Pulmonary artery endothelial cell (primary cell): Measurements from ENCODE around the gene ASL. TPM values are rescaled to one million over a fixed set of nuclear protein-coding genes. Genes with fewer than 3 reads are reported as not detected.
"Not testable (repeated sequence)": the region's sequence is repeated elsewhere in the genome, so short reads cannot be mapped to it uniquely, and the experiment has no call there.

Source experiments
- DNase-seq: peaks from one replicate; pipeline ENCODE4 v3.0.0-alpha.2; 2011; ENCODE audit warnings: low read depth, low spot score
- total RNA-seq: library from RNA; depleted of rRNA; stranded (reverse); fragments of >200 nt; gene quantifications from 2 replicates; pipeline ENCODE4 v1.2.3, GENCODE V29; 2014

Gene ASL
- 61.8 and 69.8 TPM in 2 replicates for total RNA-seq

DNA sequence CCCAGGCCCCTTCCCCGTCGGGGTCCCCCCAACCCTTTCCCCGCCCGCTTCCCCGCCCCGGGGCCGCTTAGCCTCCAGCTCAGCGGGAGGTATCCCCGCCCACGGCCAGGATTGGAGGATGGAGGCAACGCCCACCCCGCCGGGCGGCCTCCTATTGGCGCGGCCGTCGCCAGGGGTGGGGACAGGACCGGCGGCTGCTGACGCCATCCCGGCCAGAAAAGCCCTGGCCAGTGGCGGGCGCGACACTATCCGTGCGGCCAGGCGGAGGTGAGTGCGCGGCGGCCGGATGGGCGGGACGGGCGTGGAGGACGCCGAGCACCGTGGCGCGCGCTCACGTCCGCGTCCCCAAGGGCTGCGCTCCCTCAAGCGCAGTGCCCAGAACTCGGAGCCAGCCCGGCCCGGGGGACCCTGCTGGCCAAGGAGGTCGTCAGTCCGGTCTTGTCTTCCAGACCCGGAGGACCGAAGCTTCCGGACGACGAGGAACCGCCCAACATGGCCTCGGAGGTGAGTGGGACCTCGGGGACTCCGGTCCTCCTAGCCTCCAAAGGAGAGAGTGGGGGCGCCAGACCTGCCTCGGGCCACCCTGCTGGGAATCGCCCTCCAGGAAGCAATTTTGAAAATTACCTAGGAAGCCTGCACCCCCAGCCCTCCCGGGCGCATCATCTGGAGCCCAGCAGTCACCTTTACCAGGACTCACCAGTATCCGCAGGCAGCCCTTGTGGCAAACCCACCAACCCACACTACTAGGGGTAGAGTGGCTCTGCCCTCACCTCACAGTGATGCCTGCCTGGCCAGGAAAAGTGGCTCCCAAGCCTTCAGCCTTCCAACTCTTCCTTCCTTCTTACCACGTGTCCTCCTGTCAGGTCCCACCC lies at the start of gene ASL:
Gene ASL, plus strand, starts transcription at position 230 of the 872 bp plus-strand sequence. Its CDS starts 263 bp downstream, at position 493.
- DNase-seq: peak; percentile 58

DNA sequence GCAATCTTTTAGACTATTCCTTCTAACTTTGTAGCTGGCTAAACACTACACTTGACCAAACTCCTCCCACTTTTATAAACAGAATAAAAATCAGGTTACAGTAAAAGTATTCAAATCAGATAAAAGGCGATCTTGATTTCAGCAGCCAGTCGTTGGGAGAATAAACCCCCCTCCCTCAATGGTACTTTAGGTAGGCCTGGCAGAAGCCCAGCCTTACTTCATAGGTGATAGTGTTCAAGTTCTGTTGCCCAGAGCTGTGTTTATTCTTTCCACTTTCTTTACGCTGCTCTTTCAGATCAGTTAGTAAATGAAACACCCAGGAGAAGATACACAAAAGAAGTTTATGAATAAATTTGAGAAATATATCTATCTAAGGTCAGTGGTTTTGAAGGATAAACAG lies 47.3 kb upstream of the ASL start:
- DNase-seq: not testable (repeated sequence)

DNA sequence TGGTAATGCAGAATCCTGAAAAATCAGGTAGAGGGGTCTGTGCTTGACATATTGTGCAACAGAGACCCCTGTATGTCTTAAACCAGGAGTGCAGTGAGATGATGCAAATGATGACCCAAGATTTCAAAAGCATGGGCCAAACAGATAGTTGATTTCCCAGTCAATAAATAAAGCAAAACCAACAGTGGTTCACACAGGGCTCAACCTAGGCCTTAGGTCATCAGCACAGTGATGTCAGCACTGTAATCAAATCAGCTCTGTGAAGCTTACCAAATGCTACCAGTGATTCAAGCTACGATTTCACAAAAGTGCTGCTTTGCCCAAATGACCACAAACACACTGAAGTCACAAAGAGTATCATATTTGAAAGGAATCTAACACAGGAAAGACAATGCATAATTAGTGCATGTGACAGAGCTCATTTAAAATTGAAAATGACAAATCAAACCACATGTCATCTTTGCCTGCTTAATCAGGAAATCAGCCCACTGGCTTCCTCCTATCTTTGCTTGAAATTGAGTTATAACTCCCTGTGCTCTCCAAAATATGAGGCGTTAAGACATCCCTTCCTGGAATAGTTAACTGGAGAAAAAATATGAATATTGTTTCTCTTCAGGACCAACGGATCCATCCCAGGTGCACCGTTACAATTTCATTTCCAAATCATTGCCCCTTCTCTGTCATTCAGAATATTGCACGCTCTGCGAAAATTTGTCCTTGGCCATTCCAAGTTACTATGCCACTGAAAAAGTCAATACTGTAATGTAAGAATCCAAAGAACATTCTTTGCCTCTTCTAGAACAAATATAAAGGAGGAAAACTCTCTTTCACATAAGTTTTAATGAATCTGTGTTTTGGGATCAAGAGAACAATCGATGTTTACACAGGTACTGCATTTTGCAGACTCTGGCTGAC lies 41.9 kb upstream of the ASL start:
- no peak for DNase-seq

DNA sequence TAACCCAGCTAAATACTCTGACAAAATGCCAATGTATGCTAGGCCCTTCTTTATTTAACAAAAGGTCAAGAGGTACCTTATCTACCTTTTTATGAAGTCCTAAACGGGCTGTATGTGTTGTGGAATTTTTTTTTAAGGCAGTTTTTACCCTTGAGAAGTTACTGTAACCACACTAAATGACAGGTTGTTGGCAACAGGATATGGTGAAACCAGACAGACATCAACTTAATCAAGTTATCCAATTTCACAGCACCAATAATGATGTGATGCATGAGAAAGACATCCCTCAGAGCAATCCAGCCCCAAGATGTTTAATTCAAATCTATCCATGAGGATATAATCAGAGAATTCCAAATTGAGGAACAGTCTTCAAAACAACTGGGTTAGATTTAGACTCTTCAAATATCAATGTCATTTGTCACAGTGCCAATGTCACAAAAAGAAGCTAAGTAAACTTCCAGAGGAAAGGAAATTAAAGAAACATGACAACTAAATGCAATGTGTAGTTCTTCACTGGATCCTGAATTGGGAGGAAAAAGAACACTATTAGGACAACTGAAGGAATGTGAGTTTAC lies 41.1 kb upstream of the ASL start:
- DNase-seq: not testable (repeated sequence)

DNA sequence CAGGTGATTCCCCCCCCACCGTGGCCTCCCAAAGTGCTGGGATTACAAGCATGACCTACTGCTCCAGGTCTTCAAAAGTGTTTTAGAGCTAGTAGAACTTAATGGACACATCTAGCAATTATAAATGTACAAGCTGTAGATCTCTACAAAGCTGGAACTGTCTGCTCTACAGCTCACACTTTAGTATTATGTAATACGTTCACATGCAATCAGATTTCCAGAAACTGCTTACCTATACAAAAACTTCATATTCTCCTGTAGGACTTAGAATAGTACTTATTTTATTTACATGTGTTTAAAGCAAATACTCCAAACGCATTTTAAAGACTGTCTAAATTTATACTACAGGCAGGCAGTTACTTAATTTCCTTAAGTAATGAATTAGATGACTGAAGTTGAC lies 39.2 kb upstream of the ASL start:
- no peak for DNase-seq

DNA sequence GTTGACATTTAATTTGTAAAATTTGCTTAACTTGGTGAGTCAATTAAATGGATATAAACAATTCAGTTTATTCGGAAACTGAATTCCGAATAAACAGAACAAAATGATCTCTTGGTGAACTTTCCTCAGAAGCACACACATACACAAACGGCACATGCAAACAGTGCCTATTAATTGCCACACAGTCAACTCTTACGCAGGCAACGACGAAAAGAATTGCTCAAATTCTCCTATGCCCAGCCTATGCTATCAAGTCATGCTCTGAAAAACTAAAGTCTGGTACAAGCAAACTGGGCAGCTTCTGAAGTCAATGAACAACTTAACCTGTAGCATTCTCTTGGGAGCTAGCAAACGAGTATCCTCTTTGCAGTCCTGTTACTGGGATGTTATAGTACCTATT lies 38.8 kb upstream of the ASL start:
- DNase-seq: no peak

DNA sequence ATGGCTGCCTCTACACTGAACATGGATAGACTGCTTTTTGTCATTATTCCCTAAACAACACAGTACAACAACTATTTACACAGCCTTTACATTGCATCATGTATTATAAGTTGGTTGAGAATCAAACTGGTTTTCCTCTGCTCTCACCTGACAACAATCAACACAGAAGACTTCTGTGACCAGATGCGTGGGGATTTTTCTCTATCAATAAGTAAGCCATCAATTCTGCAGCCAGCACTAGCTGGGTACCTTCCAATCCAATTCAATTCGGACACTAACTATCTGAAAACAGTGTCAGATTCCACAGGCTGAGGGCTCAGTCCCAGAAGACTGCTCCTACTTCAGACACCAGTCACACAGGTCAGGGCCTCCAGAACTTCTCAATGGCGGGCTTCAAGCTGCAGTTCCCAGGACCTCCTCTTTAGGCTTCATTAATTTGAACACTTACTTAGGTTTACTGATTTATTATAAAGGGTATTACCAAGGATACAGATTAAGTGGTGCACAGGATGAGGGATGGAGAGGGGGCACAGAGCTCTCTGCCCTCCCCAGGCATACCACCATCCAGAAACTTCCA lies 36.4 kb upstream of the ASL start:
- DNase-seq: no peak

DNA sequence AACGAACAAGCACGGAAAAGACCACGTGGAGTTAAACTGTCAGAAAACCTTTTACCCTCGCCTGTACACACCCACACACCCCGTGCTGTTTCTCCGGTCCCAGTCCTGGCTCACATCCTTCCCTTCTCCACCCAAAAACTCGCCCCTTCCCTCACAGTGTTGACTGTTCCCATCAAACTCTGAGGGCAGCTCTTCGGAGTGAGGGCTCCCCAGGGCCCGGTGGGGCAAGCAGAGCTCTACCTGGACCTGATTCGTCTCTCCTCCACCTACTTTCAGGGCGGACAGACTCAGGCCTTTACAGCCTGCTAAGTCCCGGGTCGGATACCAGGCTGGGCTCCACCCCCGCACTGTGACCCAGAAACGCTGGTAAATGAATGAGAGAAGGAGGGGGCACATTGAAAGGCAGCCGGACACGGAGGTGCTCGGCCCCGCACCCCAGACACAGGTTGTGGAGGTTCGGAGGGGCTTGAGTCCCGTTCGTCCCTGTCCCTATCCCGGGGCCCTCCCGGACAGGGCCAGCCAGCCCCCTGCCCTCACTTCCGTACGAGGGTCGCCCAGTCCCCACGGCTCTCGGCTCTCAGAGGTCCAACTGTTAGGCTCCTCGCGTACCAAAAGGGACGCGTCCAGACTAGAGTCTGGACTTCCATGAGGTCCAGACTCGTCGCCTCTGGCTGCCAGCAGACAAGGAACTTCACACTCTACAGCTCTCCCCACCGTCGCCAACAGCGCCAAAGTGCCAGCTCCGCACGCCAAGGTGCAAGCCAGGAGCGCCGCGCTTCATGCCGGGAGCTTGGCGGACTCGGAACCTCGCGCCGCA lies 31.7 kb upstream of the ASL start:
- DNase-seq: no peak

DNA sequence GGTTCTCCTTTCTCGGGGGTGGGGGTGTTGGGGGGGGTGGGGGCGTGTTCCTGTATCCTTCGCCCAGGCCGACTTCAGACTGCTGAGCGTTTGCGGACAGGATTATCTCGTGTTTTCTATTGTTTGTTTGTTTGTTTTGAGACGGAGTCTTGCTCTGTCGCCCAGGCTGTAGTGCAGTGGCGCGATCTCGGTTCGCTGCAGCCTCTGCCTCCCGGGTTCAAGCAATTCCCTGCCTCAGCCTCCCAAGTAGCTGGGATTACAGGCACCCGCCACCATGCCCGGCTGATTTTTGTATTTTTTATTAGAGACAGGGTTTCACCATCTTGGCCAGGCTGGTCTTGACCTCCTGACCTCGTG lies 31.1 kb upstream of the ASL start:
- DNase-seq: not testable (repeated sequence)

DNA sequence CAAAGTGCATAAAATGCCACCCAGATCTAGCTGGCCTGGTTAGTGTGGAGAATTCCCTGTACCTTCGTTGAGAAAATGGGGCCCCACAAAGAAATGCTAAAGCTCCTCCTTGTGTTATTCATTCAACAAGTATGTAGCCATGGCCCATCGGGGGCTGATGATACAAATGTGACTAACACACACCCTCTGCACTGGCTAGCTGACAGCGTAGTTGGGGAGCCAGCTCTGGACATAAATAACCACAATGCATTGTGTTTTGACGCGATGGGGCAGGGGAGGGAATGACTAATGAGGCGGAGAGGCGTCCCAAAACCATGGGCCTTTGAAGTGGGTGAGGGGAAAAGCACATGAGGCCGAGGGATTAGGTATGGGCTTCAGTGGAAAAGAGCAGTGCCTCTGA lies 28.2 kb upstream of the ASL start:
- no peak for DNase-seq

DNA sequence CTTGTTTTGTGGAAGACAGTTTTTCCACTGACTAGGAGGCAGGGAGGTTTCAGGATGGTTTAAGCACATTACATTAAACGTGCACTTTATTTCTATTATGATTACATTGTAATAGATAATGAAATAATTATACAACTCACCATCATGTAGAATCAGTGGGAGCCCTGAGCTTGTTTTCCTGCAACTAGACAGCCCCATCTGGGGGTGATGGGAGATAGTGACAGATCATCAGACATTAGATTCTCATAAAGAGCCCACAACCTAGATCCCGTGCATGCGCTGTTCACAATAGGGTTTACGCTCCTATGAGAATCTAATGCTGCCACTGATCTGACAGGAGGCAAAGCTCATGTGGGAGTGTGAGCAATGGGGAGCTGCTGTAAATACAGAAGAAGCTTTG lies 25.7 kb upstream of the ASL start:
- not testable (repeated sequence) for DNase-seq

DNA sequence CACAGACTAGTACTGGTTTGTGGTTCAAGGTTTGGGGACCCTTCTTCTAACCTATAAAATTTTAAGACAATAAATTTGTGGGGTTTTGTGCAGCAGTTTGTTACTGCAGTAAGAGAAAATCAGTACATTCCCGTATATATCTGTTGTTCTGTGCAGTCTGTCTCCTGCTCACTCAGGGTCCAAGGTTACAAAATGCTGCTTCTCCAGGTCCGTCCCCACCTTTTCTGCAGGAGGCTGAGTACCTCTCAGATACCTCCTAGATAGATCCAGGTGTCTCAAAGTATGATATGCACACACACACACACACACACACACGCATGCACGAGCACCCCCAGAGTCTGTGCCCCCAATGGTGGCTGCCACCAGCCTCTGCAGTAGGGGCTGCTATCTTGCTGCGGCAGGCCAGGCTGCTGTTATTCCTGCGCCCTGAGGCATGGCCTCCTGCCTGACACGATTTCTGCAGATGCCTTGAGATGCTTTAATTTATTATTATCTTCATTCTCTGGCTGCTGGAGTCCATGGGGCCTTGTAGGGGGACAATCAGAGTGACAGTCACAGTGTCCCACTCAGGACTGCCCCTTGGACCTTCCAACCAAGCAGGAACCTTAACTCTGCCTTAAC lies 25.2 kb upstream of the ASL start:
- no peak for DNase-seq

DNA sequence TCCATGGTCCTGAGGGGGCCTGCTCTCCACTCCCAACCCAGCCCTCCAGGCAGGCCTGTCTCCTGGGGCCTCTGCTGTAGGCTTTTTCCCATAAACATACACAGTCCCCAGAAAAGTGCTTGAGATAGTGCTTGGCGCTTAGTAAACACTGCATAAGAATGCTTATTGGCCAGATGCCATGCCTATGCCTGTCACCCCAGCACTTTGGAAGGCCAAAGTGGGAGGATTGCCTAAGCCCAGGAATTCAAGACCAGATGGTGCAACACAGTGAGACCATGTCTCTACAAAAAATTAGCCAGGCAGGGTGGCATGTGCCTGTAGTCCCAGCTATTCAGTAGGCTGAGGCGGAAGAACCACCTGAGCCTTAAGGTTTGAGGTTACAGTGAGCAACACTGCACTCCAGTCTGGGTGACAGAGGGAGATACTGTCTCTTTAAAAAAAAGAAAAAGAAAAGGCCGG lies 24.6 kb upstream of the ASL start:
- no peak for DNase-seq

DNA sequence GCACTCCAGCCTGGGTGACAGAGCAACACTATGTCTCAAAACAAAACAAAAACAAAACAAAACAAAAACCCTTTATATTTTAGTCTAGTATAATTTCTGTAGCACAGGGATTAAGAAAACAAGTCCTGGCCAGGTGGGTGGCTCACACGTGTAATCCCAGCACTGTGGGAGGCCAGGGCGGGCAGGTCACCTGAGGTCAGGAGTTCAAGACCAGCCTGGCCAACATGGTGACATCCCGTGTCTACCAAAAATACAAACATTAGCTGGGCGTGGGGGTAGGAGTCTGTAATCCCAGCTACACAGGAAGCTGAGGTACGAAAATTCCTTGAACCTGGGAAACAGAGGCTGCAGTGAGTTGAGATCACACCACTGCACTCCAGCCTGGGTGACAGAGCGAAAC lies 23.2 kb upstream of the ASL start:
- DNase-seq: no peak

DNA sequence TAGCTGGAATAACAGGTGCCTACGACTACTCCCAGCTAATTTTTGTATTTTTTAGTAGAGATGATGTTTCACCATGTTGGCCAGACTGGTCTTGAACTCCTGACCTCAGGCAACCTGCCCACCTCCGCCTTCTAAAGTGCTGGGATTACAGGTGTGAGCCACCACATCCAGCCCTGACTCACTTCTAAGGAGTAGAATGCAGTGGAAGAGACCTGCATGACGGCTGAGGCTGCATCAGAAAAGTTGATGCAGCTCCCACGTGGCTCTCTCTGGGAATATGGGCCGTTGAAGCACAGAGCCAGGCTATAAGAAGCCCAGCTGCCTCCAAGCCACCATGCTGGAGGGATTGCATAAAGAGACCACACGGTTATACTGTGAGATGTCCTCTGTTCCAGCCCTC lies 21.6 kb upstream of the ASL start:
- no peak for DNase-seq

DNA sequence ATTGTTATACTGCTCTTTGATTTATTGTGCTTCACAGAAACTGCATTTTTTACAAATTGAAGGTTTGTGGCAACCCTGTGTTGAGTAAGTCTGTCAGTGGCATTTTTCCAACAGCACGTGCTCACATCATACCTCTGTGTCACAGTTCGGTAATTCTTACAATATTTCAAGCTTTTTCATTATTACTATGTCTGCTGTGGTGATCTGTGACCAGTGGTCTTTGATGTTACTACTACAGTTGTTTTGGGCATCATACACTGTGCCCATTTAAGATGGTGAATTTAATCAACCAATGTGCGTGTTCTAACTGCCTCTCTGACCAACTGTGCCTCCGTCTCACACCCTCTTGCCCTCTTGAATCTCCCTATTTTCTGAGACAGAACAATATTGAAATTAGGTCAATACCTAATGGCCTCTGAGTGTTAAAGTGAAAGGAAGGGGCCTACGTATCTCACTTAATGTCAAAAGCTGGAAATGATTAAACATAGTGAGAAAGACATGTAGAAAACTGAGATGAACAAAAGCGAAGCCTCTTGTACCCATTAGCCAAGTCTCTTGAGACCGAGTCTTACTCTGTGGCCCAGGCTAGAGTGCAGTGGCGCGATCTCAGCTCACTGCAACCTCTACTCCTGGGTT lies 20.2 kb upstream of the ASL start:
- no peak for DNase-seq

DNA sequence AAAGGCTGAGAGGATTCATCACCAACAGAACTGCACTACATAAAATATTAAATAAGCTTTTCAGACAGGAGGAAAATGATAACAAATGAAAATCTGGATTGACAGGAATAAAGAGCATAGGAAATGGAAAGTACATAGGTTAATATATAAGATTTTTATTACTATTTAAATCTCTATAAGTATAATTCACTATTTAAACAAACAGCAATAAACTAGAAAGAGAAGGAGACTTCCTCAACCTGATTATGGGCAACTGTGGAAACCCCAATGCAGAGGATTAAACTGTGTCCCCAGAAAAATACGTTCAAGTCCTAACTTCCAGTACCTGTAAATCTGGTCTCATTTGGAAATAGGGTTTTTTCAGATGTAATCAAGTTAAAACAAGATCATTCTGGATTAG lies 14.8 kb upstream of the ASL start:
- DNase-seq: no peak

DNA sequence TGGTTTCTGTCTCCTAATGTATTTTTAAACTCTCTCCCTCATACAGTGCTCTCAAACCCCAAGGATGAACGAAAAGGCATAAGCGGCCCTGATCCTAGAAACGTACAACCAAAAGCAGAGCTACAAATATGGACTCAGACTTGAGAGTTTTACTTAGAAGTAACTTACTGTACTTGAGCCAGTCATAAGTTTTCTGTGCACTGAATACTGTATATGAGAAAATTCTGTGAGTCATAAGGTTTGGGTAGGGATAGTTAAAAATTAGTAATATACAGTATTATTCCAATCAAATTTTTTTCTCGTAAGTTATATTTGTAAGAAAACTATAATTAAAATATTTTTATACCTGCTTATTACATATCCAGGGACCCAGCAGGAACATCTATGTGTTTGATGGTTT lies 5.9 kb upstream of the ASL start:
- no peak for DNase-seq

DNA sequence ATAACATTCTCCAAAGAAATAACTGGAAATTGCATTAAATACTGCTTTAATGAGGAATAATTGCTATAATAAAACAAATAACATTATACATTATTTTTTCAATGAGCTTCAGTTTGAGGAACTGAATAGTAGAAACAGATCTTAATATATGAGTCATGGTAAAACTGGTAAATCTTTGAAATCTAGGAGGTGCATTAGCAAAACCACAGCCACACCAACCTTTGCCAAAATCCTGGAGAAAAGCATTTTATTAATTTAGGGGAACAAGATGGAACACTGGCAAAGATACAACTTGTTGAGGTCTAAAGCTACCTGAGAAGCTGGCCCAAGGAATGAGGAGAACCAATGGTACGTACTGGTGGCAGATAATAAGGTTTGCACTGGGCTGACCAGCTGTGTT lies 5.4 kb upstream of the ASL start:
- no peak for DNase-seq

DNA sequence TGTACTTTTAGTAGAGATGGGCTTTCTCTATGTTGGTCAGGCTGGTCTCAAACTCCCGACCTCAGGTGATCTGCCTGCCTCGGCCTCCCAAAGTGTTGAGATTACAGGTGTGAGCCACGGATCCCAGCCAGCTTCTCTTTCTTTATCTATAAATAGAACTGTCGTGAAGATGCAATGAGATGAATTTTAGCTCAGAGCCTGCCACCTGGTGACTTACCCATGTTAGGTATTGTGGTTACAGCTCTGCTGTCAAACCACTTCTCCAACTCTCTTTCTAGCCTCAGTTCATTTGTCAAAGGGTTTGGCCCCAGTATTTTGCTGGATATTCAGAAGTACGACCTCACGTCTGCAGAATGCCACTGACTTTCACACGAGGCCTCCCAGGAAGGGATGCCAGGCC lies 3.4 kb upstream of the ASL start:
- not testable (repeated sequence) for DNase-seq
